HAP-1 (cell line): ENCODE data around the gene GGTLC2.
A peak's percentile ranks its signal among the peaks of the same experiment; 100 is the strongest.
"Not testable (repeated sequence)": the region's sequence is repeated elsewhere in the genome, so short reads cannot be mapped to it uniquely, and the experiment has no call there.

ENCODE experiments used
- DNase-seq, 2 experiments: peaks; one replicate each; pipeline ENCODE4 v3.0.0-alpha.2; 2016 to 2020; ENCODE audit warnings: low spot score in 2 of 2
- H3K27me3 ChIP-seq: fragments of 250-450 bp; sonication (Bioruptor Pico); 2 replicates; pipeline ENCODE4 v1.5.1; 2020; ENCODE audit warnings: low read depth, mild to moderate bottlenecking, moderate library complexity
- H3K36me3 ChIP-seq: fragments of 250-450 bp; sonication (Bioruptor Pico); replicated peaks from 2 replicates; pipeline ENCODE4 v1.5.1; 2020; ENCODE audit warnings: mild to moderate bottlenecking
- H3K4me1 ChIP-seq: fragments of 250-450 bp; sonication (Bioruptor Pico); 2 replicates; pipeline ENCODE4 v1.5.1; 2020; ENCODE audit warnings: mild to moderate bottlenecking
- H3K4me3 ChIP-seq: fragments of 250-450 bp; sonication (Bioruptor Pico); 2 replicates; pipeline ENCODE4 v1.5.1; 2020; ENCODE audit warnings: mild to moderate bottlenecking, moderate library complexity
- H3K9me3 ChIP-seq: fragments of 250-450 bp; sonication (Bioruptor Pico); 2 replicates; pipeline ENCODE4 v1.5.1; 2020; ENCODE audit warnings: mild to moderate bottlenecking, moderate library complexity
- in situ Hi-C: fragments of 300-500 bp; cut with MboI; formaldehyde crosslinking; loops from 3 replicates; pipeline ENCODE4 v1.14.3; 2020; ENCODE audit warnings: low sequenced_read_pairs, inconsistent platforms, mixed read lengths

The GGTLC2 gene

DNA sequence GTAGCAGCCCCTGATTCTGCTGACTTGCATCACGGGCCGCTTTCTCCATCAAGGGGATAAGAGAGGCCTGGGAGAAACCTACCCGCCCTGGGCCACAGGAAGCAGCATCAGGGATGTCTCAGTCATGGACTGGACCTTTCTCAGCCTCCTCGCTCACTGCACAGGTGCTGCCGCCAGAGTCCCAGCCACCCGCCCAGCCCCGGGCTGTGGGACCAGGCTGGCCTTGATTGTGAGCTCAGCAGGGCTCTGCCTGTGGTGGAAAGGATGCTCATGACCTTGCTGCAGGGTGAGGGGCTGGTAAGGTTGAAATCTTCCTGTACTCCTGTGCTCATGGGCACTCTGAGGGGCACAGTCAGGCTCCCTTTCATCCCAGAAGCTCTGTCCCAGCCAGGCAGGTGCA lies 26.0 kb upstream of the GGTLC2 start:
- Histone ChIP-seq H3K4me1 (no peaks in the 10 kb centered on the region), H3K9me3 (no peaks in the 10 kb centered on the region), H3K27me3 (no peaks in the 10 kb centered on the region; the same call in 1 of the 2 replicates), H3K36me3 (no peaks in the 10 kb centered on the region), H3K4me3 (no peak overlapping the region)
- DNase-seq = no peak
- in situ Hi-C loops = no loop called here

DNA sequence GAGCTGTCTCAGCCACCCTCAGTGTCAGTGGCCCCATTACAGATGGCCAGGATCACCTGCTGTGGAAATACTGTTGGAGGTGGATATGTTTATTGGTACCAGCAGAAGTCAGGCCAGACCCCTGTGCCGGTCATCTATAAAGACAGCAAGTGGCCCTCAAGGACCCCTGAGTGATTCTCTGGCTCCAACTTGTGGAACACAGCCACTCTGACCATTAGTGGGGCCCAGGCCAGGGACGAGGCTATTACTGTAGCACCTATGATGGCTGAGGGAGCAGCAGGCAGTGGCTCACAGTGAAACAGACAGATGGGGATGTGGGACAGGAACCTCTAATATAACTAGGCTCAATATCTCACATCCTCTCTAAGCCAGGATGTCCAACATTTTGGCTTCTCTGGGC lies 25.5 kb upstream of the GGTLC2 start:
- in situ Hi-C loops = no loop called here
- Histone ChIP-seq H3K9me3 (no peaks in the 10 kb centered on the region), H3K4me3 (no peak overlapping the region), H3K36me3 (no peaks in the 10 kb centered on the region), H3K27me3 (no peaks in the 10 kb centered on the region; the same call in 1 of the 2 replicates), H3K4me1 (no peaks in the 10 kb centered on the region)
- no peak for DNase-seq

DNA sequence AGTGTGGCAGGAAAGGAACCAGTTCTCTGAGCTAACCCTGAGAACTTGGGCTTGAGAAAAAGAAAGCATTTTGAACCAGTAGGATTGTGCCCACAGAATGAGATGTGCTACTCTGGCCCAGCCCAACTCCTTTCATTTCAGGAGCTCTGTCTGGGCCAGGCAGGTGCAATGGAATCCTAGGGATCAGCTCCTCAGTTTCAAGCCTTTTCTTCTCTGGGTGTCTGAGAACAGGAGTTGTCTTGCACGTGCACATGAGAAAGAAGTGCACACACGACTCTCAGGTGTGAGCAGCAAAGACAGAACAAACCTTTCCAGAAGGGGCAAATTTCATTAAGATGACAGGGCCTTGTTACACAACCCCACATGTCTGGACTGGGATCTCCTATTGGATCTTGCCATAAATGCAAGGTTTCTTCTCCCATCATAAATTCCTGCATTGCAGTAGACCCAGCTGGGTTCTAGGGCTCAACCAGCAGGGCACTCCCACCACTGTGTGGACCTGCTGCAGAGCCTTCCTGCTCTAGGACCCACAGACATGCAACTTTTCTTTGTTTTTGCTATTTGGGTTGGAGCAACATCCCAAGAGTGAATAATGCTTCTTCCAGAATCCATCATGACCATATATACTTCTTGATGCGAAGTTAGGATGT lies 24.5 kb upstream of the GGTLC2 start:
- no peak for DNase-seq
- no peak overlapping the region for H3K4me3 ChIP-seq
- no peaks in the 10 kb centered on the region for H3K9me3 ChIP-seq
- in situ Hi-C loops = no loop called here
- H3K27me3 ChIP-seq = no peaks in the 10 kb centered on the region; the same call in 1 of the 2 replicates
- H3K36me3 ChIP-seq = no peaks in the 10 kb centered on the region
- no peaks in the 10 kb centered on the region for H3K4me1 ChIP-seq

DNA sequence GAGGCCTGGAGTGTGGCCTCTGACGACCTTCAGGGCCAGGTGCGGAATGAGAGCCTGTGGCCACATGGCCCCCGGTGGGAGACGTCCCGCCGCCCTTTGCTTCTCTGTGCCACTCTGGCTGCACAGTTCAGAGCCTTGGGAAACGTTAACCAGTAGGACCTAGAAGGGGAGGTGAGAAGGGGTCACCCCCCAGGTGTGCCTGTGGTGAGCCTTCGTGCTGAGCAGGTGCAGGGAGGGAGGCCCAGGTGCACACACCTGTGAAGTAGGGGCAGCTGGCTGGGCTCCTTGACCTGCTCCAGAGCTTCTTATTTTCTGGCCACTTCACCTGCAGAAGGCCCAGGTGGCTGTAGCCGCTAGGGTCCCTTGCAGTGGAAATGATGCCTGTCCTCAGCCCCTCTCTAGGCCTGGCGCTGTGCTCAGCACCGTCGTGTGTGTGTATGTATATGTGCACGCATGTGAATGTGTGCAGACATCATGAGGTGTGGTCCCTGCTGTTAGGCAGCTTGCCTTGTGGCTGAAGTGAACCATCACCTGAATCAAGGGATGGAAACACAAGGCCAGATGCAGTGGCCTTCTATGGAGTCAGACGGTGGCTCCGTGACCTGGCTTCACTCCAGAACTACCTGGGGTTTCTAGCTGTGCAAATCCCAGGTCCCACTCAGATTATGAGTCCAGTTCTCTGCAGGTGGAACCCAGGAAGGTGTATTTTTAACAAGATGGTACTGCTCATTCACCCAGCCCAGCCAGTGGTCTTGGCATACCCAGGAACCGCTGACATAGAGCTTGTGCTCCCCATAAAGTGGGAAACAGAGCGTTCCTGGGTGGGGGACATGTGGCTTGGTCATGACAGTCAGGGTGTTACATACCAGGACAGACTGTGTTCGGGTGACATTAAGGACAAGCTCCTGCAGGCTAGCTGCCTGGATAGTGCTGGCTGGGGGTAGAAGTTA lies 15.6 kb upstream of the GGTLC2 start:
- H3K9me3 ChIP-seq, in situ Hi-C loops, H3K36me3 ChIP-seq, H3K27me3 ChIP-seq, DNase-seq, H3K4me1 ChIP-seq, H3K4me3 ChIP-seq: not testable (repeated sequence)

DNA sequence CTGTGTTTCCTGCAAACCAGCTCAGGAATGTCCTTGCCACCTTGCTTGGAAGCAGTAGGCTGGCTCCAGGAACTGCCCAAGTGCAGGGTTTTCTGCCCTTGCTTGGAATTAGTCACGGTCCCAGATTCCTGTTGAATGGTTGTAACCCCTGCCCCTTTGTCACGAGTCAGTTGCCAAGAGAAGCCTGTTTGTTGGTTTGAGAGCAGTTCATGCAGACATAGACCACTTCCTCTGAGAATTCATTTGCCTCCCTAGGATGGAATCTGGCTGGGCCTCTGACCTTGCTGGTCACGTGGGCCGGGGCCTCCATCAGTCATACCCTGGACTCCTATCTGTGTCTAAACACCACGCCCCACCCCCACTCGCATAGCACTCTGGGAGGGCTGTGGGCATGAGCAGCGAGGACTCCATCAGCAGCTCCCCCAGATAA lies 13.2 kb upstream of the GGTLC2 start:
- in situ Hi-C loops, H3K4me1 ChIP-seq, DNase-seq, H3K9me3 ChIP-seq, H3K36me3 ChIP-seq, H3K27me3 ChIP-seq, H3K4me3 ChIP-seq: not testable (repeated sequence)

DNA sequence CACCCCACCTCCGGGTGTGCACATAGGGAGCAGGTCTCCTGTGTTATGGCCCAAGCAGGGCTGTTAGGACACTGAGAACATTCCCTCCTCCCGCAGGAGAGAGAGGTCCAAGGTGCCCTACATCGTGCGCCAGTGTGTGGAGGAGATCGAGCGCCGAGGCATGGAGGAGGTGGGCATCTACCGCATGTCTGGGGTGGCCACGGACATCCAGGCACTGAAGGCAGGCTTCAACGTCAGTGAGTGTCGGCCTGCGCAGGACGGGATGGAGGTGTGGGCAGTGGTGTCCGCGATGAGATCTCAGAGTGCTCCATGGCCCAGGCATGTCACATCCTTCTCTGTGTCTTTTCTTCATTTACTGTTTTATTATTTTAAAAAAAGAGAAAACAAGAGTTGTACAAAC lies 12.2 kb upstream of the GGTLC2 start:
- H3K36me3 ChIP-seq, H3K4me3 ChIP-seq, H3K27me3 ChIP-seq, DNase-seq, H3K4me1 ChIP-seq, in situ Hi-C loops, H3K9me3 ChIP-seq: not testable (repeated sequence)

DNA sequence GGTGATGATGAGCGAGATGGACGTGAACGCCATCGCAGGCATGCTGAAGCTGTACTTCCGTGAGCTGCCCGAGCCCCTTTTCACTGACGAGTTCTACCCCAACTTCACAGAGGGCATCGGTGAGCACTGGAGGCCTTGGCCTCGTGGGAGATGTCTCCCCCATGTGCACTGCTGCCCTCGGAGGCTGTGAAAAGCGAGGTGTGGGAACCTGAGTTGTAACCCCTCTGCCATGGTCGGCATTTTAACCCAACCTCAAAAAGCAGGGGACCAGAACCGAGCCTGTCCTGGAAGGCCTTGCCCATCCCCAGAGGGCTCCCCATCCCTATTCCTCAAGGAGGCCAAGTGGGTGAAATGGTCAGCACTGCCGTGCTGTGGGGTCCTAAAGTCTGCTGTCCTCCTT lies 10.9 kb upstream of the GGTLC2 start:
- H3K9me3 ChIP-seq, in situ Hi-C loops, DNase-seq, H3K27me3 ChIP-seq, H3K36me3 ChIP-seq, H3K4me1 ChIP-seq, H3K4me3 ChIP-seq: not testable (repeated sequence)

DNA sequence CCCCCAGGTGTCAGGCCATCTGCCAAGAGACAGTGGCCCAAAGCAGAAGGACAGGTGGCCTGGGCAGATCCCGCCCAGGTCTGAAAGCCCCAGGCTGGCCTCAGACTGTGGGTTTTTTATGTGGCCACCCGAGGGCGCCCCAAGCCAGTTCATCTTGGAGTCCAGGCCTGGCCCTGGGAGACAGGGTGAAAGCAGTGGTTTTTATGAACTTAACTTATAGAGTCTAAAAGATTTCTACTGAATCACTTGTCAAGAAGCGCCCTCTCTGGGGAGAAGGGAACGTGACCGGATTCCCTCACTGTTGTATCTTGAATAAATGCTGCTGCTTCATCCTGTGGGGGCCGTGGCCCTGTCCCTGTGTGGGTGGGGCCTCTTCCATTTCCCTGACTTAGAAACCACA lies 8.2 kb upstream of the GGTLC2 start:
- H3K36me3 ChIP-seq, H3K4me1 ChIP-seq, H3K4me3 ChIP-seq, in situ Hi-C loops, H3K9me3 ChIP-seq, H3K27me3 ChIP-seq: not testable (repeated sequence)
- peak in 1 of 2 experiments; percentile 79 for DNase-seq

DNA sequence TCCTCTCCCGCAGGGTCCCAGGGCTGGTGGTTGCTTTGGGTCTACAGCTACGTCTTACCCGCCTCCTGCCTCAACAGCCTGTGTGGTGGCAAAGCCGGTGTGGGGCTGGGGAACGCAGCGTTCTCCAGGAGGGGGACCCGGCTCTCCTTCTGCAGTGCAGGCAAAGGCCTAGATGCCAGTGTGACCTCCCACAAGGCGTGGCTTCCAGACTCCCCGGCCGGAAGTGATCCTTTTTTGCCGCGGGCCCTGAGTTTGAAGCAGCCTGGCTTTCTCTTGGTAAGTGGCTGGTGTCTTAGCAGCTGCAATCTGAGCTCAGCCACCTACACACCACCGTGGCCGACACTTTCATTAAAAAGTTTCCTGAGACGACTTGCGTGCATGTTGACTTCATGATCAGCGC lies 6.1 kb upstream of the GGTLC2 start:
- H3K4me1 ChIP-seq, in situ Hi-C loops, H3K27me3 ChIP-seq, H3K9me3 ChIP-seq, H3K4me3 ChIP-seq, H3K36me3 ChIP-seq: not testable (repeated sequence)
- peak in 1 of 2 experiments; percentile 35 for DNase-seq

DNA sequence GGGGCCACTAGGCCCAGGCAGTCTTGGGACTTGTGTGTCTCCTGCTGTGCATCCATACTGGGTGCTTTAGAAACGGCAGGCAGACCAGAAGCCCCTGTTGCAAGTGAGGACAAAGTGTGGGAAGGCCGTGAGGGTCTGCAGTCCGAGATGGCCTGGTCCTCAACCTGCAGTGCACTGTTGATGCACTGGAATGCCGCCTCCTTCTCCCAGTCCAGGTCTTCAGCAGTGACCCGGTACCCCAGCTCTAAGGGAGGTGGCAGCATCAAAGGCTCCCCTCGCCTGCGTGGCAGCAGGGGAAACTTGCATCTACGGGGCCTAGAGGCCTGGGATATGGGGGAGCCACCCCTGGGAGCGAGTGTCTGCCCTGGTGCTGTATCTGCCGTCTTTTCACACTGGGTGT lies 2.2 kb upstream of the GGTLC2 start:
- H3K4me3 ChIP-seq, H3K9me3 ChIP-seq, in situ Hi-C loops, H3K36me3 ChIP-seq, H3K4me1 ChIP-seq, DNase-seq, H3K27me3 ChIP-seq: not testable (repeated sequence)

DNA sequence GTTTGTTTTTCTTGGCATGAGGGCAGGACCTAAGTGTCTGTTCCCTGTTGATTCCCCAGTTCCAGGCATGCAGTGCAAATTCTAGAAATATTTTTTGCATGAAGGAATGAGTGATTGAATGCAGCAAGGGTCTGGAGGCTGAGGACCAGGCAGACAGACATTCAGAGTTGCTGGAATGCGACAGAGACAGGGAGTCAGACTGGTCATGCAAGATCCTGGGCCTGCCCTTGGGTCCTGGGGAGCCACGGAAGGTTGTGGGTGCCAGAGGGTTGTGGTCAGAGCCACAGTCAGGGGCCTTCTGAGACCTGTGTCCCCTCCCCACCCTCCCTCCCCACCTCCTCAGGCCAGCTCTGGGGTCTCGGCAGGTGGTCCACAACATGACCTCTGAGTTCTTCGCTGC lies 1.6 kb downstream of the GGTLC2 start:
- H3K36me3 ChIP-seq, H3K9me3 ChIP-seq, DNase-seq, in situ Hi-C loops, H3K4me1 ChIP-seq, H3K27me3 ChIP-seq, H3K4me3 ChIP-seq: not testable (repeated sequence)

DNA sequence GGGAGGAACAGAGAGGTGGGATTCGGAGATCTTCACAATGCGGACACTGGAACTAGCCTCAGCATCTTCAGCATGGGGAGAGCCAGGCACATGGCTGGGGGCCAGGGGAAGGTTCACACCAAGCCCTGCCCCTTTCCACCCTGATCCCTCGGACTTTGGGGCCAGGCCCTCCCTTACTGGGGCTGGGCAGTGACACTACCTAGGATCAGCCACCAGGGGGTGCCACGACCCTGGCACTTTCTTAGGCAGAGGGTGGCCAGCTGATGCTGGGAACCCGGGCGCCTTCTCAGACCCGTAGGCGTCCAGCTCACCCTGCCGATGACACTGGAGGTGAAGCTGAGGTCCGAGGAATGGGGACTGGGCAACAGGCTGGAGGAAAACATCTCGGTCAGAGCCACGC lies 3.5 kb downstream of the GGTLC2 start:
- H3K36me3 ChIP-seq, H3K27me3 ChIP-seq, H3K4me3 ChIP-seq, H3K9me3 ChIP-seq, in situ Hi-C loops, H3K4me1 ChIP-seq: not testable (repeated sequence)
- peak in 1 of 2 experiments; percentile 15 for DNase-seq

DNA sequence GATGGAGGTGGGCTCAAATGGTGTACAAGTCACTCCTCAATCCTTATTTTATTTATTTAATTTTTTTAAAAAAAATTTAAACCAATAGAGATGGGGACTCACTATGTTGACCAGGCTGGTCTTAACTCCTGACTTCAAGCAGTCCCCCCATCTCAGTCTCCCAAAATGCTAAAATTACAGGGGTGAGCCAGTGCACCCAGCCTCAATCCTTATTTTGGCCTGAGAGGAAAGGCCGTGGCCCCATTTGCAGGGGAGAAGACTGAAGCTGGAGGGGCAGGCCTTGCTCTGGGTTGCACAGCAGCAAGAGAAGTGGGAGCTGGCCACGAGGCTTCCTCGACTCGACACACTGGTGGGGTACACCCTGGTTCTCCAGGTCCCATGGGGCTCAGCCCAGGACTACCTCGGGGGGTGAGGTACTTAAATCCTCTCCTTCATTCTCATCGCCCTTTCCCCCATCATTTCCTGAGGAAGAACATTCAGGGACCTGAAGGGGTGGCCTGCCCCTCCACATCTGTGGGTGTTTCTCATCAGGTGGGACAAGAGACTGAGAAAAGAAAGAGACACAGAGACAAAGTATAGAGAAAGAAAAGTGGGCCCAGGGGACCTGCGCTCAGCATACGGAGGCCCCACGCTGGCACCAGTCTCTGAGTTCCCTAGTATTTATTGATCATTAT lies 4.6 kb downstream of the GGTLC2 start:
- H3K4me1 ChIP-seq, H3K36me3 ChIP-seq, H3K9me3 ChIP-seq, DNase-seq, in situ Hi-C loops, H3K27me3 ChIP-seq, H3K4me3 ChIP-seq: not testable (repeated sequence)

DNA sequence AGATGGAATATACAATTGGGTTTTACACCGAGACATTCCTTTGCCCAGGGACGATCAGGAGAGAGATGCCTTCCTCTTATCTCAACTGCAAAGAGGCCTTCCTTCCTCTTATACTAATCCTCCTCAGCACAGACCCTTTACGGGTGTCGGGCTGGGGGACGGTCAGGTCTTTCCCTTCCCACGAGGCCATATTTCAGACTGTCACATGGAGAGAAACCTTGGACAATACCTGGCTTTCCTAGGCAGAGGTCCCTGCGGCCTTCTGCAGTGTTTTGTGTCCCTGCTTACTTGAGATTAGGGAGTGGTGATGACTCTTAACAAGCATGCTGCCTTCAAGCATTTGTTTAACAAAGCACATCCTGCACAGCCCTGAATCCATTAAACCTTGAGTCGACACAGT lies 5.3 kb downstream of the GGTLC2 start:
- H3K27me3 ChIP-seq, H3K4me3 ChIP-seq, in situ Hi-C loops, DNase-seq, H3K36me3 ChIP-seq, H3K4me1 ChIP-seq, H3K9me3 ChIP-seq: not testable (repeated sequence)
